ENCODE results near the gene ETS2. TPM values are rescaled to one million over a fixed set of nuclear protein-coding genes. Genes with fewer than 3 reads are reported as not detected.

ETS2 gene
- total RNA-seq: 10 to 100 TPM; 10.6 to 36.9 (median 18.5) TPM
- total RNA-seq (2013): 10.1 TPM

DNA sequence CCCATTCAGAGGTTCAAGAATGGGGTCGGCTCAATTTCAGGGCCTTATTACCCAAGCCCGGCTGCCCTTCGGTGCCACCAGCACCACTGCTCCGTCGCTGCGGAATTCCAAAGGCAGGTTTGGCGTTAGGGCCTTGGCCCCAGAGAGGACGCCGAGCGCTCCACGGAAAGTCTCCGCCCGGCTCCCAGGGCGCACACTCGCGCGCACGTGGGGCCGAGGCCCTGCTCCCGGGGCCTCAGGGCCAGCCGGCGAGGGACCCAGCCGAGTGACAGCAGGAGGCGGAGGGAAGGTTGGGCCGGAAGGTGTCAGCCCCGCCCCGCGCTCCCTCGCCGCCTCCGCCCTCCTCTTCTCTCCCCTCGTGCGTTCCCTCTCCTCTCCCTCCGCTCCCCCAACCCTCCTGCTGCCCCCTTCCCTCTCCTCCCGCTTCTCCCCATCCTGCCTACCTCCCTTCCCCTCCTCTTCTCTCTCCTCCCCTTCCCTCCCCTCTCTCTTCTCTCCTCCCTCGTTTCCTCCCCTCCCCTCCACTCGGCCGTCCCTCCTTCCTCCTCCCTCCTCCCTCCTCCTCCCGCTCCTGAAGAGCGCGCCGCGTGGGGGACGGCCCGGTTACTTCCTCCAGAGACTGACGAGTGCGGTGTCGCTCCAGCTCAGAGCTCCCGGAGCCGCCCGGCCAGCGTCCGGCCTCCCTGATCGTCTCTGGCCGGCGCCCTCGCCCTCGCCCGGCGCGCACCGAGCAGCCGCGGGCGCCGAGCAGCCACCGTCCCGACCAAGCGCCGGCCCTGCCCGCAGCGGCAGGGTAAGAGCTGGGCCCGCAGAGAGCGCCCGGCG, at the start of gene ETS2:
Gene ETS2, plus strand, starts transcription at position 602 of the 825 bp plus-strand sequence. CDS start 4,106 bp downstream, outside the sequence.
- under 1% methylated on average over 76 of the region's 76 CpGs for WGBS (ENCODE audit: insufficient coverage)
- TF ChIP-seq, protein P1, sequence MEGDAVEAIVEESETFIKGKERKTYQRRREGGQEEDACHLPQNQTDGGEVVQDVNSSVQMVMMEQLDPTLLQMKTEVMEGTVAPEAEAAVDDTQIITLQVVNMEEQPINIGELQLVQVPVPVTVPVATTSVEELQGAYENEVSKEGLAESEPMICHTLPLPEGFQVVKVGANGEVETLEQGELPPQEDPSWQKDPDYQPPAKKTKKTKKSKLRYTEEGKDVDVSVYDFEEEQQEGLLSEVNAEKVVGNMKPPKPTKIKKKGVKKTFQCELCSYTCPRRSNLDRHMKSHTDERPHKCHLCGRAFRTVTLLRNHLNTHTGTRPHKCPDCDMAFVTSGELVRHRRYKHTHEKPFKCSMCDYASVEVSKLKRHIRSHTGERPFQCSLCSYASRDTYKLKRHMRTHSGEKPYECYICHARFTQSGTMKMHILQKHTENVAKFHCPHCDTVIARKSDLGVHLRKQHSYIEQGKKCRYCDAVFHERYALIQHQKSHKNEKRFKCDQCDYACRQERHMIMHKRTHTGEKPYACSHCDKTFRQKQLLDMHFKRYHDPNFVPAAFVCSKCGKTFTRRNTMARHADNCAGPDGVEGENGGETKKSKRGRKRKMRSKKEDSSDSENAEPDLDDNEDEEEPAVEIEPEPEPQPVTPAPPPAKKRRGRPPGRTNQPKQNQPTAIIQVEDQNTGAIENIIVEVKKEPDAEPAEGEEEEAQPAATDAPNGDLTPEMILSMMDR (IDR thresholded peaks at IDR 0.05): no peak
- Mint-ChIP-seq H3K4me1 (peaks cover 20 to 29% of the 10 kb centered on the region in 2 donors), H3K27ac (peak within 1 kb of the TSS; percentile 41 to 72), H3K27me3 (ENCODE audit: low read depth in 2 of 2) (peaks cover 3 to 36% of the 10 kb centered on the region in 2 donors), H3K4me3 (peak within 1 kb of the TSS; percentile 94), H3K36me3 (no peaks in the 10 kb centered on the region), H3K9me3 (no peaks in the 10 kb centered on the region)
- H3K36me3 ChIP-seq (ENCODE audit: control insufficient read depth, insufficient read depth, low read length): no peaks in the 10 kb centered on the region
- DNase-seq: peak; percentile 53 to 81
- intact Hi-C loops (cut with micrococcal nuclease): no loop called here
- ATAC-seq: peak; percentile 81 to 84 (median 82)
- H3K27ac ChIP-seq (ENCODE audit: low read length): no peak within 1 kb of the TSS
- peak within 1 kb of the TSS; percentile 56 for H3K4me3 ChIP-seq (ENCODE audit: low read length)
- H3K9me3 ChIP-seq (ENCODE audit: control insufficient read depth, insufficient read depth, low read length): no peaks in the 10 kb centered on the region
- H3K27me3 ChIP-seq (ENCODE audit: control insufficient read depth, insufficient read depth, low read length): no peaks in the 10 kb centered on the region
- H3K4me1 ChIP-seq (ENCODE audit: control insufficient read depth, insufficient read depth, low read length): peaks cover 14% of the 10 kb centered on the region

DNA sequence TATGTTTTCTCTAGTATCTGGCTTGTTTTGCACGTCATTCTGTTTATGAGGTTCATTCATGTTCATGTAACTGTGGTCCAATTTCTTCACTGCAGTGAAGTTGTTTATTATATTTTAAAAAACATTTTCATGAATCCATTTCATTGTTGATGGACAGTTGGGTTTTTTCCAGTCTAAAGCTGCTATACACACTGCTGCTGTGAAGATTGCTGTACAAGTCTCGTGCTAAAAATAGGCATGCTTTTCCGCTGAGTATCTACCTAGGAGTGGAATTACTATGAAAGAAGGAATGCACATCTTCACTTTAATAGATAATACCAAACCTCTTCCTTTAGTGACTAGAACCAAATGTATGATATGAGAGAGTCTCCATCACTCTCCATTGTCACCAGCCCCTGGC, 49.0 kb upstream of the ETS2 start:
- intact Hi-C loops (cut with micrococcal nuclease): no loop called here
- no peaks in the 10 kb centered on the region for H3K36me3 Mint-ChIP-seq
- DNase-seq (no peak), ATAC-seq (no peak)
- 94% methylated on average over 2 of the region's 3 CpGs for WGBS (ENCODE audit: insufficient coverage)
- no peak overlapping the region for H3K4me3 Mint-ChIP-seq
- no peak overlapping the region for H3K27ac ChIP-seq (ENCODE audit: low read length)
- no peaks in the 10 kb centered on the region for H3K9me3 ChIP-seq (ENCODE audit: control insufficient read depth, insufficient read depth, low read length)
- TF ChIP-seq, protein P1 (IDR thresholded peaks at IDR 0.05): no peak
- peaks cover 2% of the 10 kb centered on the region for H3K27me3 ChIP-seq (ENCODE audit: control insufficient read depth, insufficient read depth, low read length)
- H3K4me3 ChIP-seq (ENCODE audit: low read length): no peak overlapping the region
- peaks cover 8% of the 10 kb centered on the region for H3K4me1 ChIP-seq (ENCODE audit: control insufficient read depth, insufficient read depth, low read length)
- H3K4me1 Mint-ChIP-seq: peaks cover 8 to 9% of the 10 kb centered on the region in 2 donors
- H3K36me3 ChIP-seq (ENCODE audit: control insufficient read depth, insufficient read depth, low read length): no peaks in the 10 kb centered on the region
- no peaks in the 10 kb centered on the region for H3K9me3 Mint-ChIP-seq
- H3K27me3 Mint-ChIP-seq (ENCODE audit: low read depth in 2 of 2): peaks cover 8 to 39% of the 10 kb centered on the region in 2 donors
- H3K27ac Mint-ChIP-seq: peak overlapping the region in 1 of 2 donors; percentile 47

DNA sequence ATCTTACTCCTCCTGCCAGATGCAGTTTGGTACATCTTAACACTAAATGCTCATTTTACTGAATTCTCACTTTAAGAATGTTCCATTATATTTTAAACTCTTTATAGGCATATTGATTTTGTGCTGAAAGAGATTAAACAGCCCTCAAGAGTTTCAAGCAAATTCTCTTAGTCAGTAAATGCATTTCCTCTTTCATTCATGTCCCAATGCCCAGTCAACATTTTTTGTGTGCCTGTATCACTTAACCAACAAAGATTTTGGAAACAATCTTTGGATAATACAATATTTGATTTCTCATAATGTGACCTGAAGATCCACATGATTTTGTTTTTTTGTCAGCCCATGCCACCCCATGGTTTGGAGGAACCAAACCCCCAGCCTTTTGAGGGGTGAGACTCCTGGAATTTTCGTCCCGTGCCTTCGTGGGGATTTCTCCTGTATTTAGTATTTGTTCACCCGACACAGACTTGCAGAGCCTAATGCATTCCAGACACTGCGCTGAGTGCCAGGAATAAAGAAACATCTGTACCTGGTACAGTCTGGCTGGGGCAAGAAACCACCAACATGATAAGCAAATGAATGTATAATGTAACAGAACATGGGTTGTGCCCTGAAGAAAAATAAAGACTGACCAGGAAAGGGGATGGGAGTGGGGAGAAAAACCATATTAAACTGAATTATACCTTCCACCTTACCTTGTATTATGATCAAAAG, 47.1 kb upstream of the ETS2 start:
- H3K4me3 Mint-ChIP-seq: no peak overlapping the region
- TF ChIP-seq, protein P1 (IDR thresholded peaks at IDR 0.05): no peak
- Histone ChIP-seq H3K4me3 (ENCODE audit: low read length) (no peak overlapping the region), H3K27ac (ENCODE audit: low read length) (no peak overlapping the region), H3K4me1 (ENCODE audit: control insufficient read depth, insufficient read depth, low read length) (no peaks in the 10 kb centered on the region), H3K9me3 (ENCODE audit: control insufficient read depth, insufficient read depth, low read length) (no peaks in the 10 kb centered on the region), H3K36me3 (ENCODE audit: control insufficient read depth, insufficient read depth, low read length) (no peaks in the 10 kb centered on the region), H3K27me3 (ENCODE audit: control insufficient read depth, insufficient read depth, low read length) (no peaks in the 10 kb centered on the region)
- no peaks in the 10 kb centered on the region for H3K36me3 Mint-ChIP-seq
- H3K9me3 Mint-ChIP-seq: no peaks in the 10 kb centered on the region
- ATAC-seq: no peak
- 95% methylated on average over 5 of the region's 5 CpGs for WGBS (ENCODE audit: insufficient coverage)
- H3K27me3 Mint-ChIP-seq (ENCODE audit: low read depth in 2 of 2): peaks cover 5 to 31% of the 10 kb centered on the region in 2 donors
- intact Hi-C loops (cut with micrococcal nuclease): no loop called here
- no peak overlapping the region for H3K27ac Mint-ChIP-seq
- H3K4me1 Mint-ChIP-seq: peaks cover 8 to 9% of the 10 kb centered on the region in 2 donors
- no peak for DNase-seq
